Activated CD4-positive, CD25-positive, alpha-beta regulatory T cell treated with anti-CD3 and anti-CD28 coated beads, Interleukin-2, amount 50 U/mL, for 24 hours (primary cell): ENCODE results near the gene ACOT7.

Experiments used
- ATAC-seq, 2 donors: fragments of 150-1000 bp; cut with Tn5 transposase; one replicate each; pipeline ENCODE4 v1.10.0; 2021; ENCODE audit warnings: mild to moderate bottlenecking in 1 of 2, moderate library complexity in 1 of 2

Gene ACOT7

GRCh38 chr1:6262555-6263420 lies 130.8 kb downstream of the ACOT7 start:
- no peak for ATAC-seq

- ATAC-seq: no peak
Observed at GRCh38 chr1:6261615-6261995, 132.0 kb downstream of the ACOT7 start.

DNA sequence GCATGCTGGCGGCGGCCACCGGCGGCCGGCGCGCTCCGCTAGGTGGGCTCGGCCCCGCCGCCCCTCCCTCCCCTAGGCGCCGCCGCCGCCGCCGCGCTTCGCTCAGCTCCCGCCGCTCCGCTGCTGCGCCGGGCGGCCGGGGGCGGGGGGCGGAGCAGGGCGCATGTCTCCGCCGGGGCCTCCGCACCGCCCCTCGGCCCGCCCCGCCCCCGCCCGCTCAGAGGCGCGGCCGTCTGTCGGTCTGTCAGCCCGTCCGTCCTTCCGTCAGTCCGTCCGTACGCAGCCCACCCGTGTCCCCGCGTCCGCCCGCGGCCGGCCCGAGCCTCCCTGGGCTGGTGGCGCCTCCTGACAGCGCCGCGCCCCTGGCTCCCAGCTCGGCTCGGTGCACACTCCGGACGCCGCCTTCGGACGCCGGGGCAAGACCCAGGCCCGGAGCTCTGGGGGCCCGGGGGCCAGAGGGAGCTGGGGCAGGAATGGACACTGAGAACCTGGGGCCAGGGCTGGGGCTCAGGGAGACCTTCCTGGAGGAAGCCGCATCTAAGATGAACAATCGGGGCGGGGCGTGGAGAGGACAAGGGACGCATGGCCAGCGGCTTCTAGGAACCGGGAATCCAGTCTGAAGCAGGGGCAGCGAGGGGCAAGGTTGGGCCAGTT lies 132.5 kb downstream of the ACOT7 start, which contains the start of gene GPR153:
Gene GPR153, minus strand, starts transcription at position 138 of the 654 bp plus-strand sequence. CDS start 6,193 bp downstream, outside the sequence.
- peak; percentile 72 to 74 for ATAC-seq

GRCh38 chr1:6260433-6260934 lies 133.1 kb downstream of the ACOT7 start:
- peak; percentile 8 to 10 for ATAC-seq

DNA sequence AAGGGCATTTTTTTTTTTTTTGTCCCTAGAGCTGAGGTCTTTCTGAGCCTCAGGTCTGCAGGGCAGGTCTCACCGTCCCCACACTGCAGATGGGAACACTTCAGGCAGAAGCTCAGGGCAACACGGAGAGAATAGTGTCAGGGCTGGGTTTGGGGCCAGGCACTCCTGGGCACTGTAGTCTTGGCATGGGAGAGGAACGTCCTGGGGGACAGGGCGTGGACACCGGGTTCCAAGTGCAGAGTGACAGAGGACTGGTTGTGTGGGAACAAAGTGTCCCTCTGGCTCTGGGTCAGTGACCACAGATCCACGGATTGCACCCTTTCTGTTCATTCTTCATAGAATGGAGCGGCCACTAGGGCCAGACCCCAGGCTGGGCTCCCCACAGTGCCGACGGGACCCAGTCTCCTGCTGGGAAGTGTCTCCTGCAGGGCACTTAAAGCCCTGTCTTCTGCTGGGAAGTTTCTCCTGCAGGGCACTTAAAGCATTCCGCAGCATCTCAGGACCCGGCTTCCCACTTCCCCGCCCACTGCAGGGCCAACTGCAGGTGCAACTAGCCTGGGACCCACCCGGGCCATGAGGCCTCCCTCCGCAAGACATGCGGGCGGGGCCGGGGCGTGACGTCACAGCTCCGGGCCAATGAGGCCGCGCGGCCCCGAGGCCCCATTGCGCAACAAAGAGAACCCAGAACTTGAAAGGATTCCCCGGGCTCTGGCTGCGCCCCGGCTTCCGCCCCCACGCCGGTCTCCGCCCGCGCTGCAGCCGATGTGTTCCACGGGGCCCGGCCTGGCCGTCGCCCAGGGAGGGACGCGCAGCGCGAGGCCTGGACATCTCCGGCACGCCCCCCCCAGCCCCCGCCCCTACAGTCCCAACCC lies 133.8 kb downstream of the ACOT7 start:
- ATAC-seq: peak; percentile 54 to 65

DNA sequence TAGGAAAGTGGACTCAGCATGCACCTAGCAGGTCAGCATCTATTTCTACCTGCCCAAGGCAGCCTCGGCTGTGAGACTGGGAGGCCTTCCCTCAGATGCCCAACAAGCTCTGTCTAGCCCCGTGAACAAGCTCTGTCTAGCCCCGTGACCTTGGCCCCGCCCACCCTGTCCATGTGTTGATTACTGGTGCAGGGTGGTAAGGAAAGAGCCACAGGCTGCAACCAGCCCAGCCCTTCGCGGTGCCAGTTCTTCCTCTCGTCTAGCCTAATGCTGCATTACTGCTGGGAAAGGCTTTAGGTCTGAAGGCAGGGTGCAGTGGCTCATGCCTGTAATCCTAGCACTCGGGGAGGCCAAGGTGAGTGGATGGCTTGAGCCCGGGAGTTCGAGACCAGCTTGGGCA lies 134.9 kb downstream of the ACOT7 start:
- ATAC-seq: no peak

DNA sequence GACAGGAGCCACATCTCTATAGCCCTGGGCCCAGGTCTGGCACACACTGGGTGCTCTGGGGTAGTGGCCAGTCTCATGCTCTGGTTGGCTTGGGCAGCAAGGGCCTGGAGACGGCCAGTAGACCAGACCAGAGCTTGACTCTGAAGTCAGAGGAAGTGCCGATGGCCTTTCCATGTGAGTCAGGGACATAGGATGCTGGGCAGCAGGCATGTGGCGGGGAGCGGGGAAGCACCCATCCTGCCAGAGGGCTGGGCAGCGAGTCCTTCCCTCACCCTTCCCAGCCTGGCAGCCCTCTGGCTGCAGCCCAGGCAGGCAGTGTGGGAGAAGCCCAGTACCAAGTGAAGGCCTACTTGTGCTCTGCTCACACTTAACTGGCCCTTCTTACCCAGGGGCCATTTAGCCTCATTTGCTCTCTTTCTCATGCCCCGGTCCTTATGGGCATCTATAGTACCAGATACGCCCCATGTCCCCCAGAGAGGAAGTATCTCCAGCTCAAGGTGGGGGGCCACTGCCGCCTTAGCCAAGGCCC lies 136.0 kb downstream of the ACOT7 start:
- ATAC-seq: no peak

DNA sequence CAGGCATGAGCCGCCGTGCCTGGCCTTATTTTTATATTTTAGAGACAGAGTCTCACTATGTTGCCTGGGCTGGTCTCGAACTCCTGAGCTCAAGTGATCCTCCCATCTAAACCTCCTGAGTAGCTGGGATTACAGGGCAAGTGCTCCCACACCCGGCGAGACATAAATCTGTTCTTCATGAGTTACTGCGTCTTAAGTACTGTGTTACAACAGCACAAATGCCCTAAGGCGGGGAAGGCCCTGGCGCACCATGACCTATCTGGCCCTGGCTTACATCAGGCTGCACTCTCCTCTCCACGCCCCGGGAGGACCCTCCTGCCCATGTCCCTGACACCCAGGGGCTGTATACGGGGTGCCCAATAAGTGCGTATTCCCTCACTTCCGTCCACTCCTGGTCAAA lies 136.9 kb downstream of the ACOT7 start:
- ATAC-seq: no peak

GRCh38 chr1:6254691-6255090 lies 138.9 kb downstream of the ACOT7 start:
- ATAC-seq: no peak

DNA sequence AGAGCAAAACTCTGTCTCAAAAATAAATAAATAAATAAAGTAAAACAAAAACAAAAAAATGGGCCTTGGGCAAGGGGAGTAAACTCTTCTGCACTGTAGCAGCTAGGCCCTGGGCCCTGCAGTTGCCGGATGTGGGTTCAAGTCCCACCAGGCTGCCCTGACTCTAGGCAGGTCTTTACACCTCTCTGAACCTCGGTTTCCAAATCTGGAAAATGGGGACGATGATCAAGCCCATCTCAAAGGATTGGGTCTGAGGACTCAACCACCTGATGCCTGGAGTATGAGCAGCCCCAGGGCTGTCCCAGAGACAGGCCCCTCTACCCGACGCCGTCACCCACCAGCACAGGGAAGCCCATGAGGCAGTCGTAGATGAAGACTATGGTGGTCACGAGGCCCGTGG lies 140.2 kb downstream of the ACOT7 start:
- ATAC-seq: no peak

DNA sequence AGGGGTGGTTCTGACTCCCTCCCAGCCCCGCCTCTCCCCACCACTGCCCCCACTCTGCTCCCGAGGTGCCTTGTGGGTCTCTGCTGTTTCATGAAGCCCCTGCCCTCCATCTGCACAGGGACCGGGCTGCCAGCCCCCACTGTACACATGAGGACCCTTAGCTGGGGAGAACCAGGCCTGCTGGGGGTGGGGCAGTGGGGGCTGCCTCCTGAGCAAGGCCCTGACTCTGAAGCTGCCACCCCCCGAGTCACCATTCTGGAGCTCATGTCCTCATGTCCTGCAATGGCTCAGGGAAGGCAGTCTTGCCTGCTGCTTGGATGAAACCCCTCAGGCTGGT lies 141.2 kb downstream of the ACOT7 start:
- ATAC-seq: no peak

GRCh38 chr1:6251681-6252373 lies 141.7 kb downstream of the ACOT7 start:
- ATAC-seq: no peak

GRCh38 chr1:6251233-6251632 lies 142.3 kb downstream of the ACOT7 start:
- ATAC-seq: no peak

- no peak for ATAC-seq
Observed at GRCh38 chr1:6249739-6250689, 143.6 kb downstream of the ACOT7 start.

- ATAC-seq: no peak
Observed at GRCh38 chr1:6248932-6249738, 144.4 kb downstream of the ACOT7 start.

DNA sequence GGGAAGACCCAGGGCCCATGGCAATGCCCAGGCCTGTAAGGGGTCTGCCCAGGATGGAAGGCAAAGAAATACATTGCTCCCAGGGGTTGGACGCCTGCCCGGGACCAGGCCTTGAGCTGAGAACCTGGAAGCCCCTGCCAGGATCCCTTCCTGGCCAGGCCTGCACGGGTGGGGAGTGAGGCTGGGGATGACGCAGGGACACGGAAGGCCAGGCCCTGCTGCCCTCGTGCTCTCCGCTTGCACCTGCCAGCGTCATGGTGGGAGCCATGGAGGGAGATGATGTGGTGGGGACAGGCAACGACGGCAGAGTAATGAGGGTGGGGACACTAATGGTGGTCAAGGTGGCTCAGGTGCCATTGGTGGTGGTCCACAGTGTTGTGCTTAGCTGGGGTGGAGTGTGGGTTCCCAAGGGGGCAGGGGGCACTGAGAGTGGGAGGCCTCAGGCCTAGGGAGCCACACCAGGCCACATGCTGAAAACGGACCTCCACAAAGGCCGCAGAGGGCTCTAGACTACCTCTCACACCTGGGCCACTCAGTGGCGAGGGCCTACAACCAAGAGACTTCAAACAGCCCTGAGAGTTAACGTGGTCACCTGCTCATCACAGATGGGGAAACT lies 145.3 kb downstream of the ACOT7 start:
- no peak for ATAC-seq

DNA sequence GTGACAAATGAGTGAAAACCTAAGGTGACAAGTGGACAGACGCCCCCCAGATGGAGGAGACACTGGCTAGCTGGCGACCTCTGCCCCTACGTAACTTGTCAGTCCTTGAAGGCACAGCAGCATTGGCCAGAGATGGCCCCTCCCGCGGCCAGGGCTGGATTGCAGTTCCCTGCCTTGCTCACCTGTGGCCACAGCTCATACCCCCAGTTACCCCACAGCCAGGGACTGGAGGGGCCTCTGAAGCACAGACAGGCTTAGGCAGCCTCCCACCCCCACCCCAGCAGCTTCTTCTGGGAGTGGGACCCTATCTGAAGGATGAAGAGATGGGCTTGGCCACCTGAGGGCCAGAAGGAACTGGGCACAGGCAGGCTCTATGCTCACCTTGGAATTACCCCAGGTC lies 145.9 kb downstream of the ACOT7 start:
- ATAC-seq: no peak

DNA sequence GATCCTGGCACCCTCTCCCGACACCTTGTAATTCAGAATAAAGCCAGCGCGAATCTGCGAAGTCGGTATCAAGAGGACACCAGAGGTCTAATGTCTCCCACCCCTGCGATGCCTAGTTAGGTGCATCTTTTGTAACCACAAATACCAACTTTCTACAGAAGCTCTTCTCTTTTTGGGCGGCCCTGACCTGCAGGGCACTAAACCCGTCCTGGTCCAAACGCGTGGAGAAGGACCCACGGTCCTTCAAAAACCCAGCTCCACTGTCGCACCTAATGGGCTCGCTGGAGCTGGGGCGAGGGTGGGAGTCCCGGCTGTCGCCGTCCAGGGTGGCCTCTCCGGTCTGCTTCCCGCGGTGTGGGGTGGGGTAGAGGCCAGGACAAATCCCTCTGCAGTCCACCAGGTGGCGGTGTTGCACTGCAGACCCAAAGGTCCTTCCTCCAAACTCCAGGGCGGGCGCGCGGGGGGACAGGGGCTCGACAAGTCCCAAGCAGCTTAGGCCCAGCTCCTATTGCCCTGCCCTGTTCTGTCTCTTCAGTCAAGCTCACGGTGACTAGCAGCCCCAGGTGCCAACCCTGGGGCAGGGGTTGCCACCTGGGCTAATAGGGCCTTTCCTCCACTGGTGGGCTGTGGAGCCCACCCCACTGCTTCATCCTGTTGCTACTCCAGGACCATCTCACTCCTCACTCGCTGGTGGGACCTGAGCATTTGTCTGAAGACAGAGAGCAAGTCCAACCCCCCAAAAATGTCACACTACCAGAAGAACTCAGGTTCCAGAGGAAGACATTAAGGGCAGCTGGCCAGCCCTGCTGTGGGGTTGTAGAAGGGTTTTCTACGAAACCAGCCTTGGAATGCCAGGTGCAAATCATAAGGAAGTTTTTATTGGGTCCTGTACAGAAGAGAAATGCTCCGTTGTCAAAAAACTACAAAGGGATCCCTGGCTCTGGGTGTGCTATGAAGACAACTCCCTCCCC lies 146.8 kb downstream of the ACOT7 start:
- peak; percentile 62 to 77 for ATAC-seq
